ENCODE data around the gene FLOT1. TPM values are rescaled to one million over a fixed set of nuclear protein-coding genes. Genes with fewer than 3 reads are reported as not detected.
A peak's percentile ranks its signal among the peaks of the same experiment; 100 is the strongest.

FLOT1 gene
- polyA plus RNA-seq, 1 donor = 136 TPM

DNA sequence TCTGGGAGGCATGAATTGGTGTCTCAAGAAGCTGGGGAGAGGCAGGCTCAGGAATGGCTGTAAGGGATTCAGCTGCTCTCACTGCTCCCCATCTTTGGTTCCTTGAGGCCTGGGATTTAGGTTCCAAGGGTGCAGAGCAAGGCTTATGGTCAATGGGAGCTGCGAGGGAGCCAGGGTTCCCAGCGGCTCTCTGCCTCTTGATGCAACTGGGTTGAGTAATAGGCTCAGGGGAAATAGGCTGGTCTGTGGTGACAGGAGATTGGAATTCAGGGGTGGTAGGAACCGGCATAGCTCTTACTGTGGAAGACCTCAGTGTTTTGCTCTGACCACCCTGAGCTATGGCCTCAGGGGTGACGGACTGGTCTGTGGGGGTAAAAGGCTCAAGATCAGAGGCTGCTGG lies 38.7 kb downstream of the FLOT1 start:
- no peak for DNase-seq

DNA sequence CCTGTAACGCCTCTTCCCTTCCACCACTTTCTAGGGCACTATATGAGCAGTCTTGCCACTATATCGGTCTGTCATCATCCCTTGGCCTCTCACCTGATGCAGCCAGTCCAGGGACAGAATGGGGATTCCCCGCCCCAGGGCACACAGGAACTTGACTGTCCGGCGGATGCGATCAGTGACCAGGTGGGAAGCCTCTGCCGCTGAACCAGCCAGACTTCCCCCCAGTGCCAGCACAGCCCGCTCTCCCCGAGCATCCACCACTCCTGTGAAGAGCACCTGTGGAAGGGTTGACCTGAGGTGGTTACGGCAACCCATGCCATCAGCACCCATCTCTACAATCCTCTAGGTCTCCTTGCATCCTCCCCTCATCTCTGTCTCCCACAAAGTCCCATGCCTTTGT lies 39.5 kb downstream of the FLOT1 start:
- DNase-seq = no peak

DNA sequence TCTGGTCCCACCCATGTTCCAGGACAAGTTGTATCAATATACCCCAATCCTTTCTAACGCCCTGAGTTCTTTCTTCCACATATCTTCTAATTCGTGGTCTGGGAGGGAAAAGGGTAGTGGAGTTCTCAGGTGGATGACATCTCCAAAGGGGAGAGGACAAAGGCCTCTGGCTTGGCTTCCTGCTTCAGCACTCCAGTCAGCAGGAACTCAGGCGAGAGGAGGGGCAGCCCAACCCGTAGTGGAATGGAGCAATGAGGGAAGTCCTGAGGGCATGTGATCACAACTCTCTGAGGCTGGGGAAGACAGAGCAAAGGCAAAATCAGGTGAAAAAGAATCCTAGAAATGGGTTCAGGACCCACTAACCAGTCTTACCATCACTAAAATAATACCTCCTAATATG lies 42.1 kb downstream of the FLOT1 start:
- DNase-seq = no peak

GRCh38 chr6:30696432-30696831 lies 46.1 kb downstream of the FLOT1 start:
- no peak for DNase-seq

DNA sequence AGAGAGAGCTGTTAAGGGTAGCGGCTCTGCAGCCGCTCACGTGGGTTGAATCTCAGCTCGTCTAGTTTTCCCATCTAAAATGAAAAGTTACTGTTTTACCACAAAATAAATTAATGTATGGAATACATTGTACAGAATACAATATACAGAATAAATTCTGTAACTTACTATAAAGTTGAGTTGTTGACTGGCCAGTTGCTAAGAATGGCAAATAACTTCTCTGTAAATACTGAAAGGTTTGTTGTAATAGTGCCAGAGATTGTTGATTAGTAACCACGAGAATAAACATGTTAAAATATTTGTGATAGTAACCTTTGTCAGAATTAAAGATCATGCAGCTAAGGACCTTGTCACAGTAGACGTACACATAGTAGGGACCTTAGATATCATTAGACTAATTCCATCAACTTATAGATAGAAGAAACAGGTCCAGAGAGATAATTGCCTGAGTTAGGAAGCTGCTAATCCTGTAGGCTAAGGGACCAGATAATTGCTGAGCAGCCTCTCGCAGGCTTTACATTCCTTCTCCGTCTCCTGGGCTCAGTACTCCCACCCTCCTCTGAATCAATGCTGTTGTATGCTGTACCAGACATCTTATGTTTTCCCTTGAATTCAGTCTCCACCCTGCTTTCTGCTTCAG lies 51.2 kb downstream of the FLOT1 start:
- DNase-seq = no peak

DNA sequence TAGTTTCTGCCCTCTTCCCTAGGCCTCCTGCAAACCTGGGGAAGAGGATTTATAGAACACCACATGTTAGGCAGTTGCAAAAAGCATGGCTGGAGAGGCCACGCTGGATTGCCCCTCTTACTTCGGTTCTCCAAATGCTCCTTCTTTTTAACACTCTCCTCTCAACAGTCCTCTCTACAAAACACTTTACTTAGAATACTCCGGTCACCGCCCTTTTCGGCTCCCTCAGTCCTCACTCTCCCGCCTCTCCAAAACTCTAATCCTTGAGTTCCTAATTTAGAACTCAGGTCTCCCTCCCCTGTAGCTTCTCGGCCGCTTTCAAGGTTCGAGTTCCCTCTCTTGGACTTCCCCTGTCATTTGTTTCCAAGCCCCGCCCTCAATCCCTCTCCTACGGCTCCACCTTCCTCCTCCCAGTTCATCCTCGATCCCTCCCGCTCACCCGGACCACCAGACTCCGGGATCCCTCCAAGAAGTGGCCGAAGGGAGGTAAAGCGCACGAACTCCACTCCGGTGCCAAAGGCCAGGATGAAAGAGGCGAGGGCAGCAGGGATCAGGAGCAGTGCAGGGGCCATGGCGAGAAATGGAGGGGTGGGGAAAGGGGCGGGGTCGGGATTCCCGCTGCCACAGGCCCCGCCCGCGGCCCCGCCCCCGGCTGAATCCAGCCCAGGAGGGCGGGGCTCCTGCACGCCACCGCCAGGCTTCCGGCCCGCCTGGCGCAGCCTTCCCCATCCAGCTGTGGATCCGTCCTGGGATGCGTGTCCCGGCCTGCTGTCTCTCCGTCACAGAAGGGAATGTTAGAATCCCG lies 51.9 kb downstream of the FLOT1 start, which contains the start of gene NRM:
Gene NRM, minus strand, starts transcription at position 582 of the 805 bp plus-strand sequence. Its CDS starts 10 bp downstream, at position 572.
- DNase-seq = peak; percentile 87

- no peak for DNase-seq
Observed at GRCh38 chr6:30689985-30690384, 52.5 kb downstream of the FLOT1 start.

- DNase-seq = no peak
Observed at GRCh38 chr6:30689022-30689865, 53.2 kb downstream of the FLOT1 start.

GRCh38 chr6:30688569-30688968 lies 53.9 kb downstream of the FLOT1 start:
- no peak for DNase-seq

DNA sequence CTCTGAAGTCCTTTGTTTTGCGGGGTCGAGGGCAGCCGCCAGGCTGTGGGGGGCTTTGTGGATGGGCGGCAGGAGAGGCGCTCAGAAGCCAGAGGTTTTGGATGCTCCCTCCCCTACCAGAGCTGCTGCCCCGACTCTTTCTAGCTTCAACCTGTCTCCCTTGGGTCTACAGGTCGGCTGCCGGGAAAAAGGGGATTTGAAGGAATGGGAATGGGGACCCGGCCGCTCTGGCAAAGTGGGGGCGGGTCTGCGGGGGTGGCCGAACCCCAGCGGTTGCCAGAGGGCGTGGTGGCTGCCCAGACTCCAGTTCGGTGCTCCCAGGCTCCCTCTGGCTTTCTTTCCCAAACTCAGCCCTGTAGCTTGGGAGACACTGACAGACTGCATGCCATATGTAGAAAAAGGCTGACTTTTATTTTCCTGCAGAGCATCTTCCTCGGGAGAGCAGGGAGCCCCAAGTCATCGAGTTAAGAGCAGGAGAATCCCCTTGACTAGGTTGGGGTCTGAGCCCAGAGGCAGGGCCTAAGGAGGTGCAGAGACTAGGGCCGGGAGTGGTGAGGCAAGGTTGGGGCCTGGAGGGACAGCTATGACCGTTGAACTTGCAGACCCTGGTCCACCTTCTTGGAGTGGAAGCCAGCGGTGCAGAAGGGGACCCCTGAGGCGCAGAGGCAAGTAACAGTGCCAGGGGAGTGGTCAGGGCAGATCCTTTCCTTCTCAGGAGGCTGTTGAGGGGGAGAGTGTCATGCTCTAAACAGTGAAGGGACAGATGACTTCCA lies 54.6 kb downstream of the FLOT1 start:
- peak; percentile 42 for DNase-seq

- peak; percentile 90 for DNase-seq
Observed at GRCh38 chr6:30686908-30687658, 55.4 kb downstream of the FLOT1 start.

DNA sequence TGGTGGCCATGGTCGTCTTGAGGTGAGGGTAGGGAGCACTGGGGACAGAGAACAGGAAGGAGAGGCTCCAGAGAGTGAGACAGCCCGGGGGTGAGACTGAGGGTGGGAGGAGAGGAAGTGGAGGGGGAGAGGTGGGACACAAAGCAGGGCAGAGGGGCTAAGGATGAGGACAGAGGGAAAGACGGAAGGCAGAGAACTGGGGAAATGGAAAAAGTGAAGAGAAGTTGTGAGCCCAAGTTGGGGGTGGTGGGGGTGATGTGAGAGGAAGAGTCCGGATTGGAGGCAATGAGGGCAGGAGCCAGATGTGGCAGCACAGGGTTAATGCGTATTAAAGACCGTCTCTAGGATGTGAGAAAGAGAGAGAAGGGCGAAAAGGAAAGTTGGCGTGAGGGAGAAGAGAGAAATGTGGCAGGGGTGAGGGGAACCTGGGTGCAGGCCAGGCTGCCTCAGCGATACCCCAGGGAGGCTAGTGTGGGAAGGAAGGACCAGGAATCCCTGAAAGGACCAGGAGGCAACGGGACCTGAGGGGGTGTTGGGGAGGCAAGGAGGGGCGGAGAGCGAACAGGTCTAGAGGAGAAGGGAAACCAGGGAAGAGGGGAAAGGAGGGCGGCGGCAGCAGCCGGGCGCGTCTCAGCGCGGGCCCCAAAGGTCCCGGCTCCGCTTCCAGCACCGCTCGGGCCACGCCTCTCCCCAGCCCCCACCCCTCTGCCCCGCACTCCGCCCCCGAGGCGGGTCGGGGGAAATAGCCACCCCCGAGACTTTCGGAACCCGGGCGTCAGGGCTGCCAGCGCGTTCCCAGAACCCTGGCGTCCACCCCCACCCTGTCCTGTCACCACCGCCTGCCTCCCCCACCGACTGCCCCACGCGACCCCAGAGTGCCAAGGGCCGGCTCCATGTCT lies 56.2 kb downstream of the FLOT1 start, which contains the start of gene PPP1R18:
Gene PPP1R18, minus strand, starts transcription at position 637 of the 899 bp plus-strand sequence. Its CDS starts 627 bp downstream, at position 10.
- peak; percentile 52 for DNase-seq

- DNase-seq = no peak
Observed at GRCh38 chr6:30685157-30686008, 57.1 kb downstream of the FLOT1 start.

DNA sequence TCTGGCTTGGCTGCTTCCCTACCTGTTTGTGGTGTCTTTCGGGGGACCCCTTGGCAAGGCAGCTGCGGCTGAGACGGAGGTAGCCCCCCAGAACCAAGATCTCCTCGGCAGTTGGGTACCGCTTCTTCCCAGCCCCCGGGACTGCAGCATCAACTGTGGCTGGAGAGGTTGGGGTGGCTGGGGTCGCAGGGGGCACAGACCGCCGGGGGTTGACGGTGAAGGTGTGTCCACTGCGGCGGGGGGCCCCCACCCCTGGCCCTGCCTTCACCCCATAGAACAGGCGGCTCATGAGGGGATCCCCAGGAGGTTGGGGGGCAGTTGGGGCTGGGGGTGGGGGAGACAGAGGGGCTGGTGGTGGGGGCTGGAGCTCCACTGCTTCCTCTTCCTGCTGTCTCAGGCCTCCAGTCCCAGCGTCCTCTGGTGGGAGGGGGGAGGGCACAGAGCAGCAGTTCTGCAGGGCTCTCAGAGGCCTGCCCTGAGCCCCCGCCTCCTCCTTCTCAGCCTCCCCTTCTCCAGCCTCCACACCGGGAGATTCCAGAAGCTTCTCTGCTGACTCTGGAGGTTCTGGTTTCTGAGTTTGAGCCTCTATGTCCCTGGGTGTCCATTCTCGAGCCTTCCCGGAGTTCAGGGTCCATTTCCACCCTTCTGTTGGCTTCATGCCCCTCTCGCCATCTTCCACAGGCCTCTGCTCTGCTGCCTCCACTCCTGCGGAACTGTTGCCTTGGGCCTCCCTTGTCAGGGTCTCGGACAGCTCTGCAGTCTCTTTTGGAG lies 57.9 kb downstream of the FLOT1 start:
- no peak for DNase-seq

- no peak for DNase-seq
Observed at GRCh38 chr6:30683980-30684338, 58.5 kb downstream of the FLOT1 start.

GRCh38 chr6:30683183-30683979 lies 59.1 kb downstream of the FLOT1 start:
- no peak for DNase-seq

Data from left kidney (tissue), 2 donors.